Keratinocyte (primary cell): ENCODE measurements around the gene NLGN2. TPM values are rescaled to one million over a fixed set of nuclear protein-coding genes. Genes with fewer than 3 reads are reported as not detected.

Source experiments
- DNase-seq: peaks from one replicate; pipeline ENCODE4 v3.0.0-alpha.2; 2011; ENCODE audit warnings: low read depth, missing footprints, low spot score
- FAIRE-seq: peaks from 2 replicates; lab custom pipeline; 2011; peaks lifted over from hg19 to GRCh38; lab: Jason Lieb, UNC
- H2AFZ ChIP-seq: 2 replicates; pipeline ENCODE4 v1.6.0; 2012; ENCODE audit warnings: low read length, control low read depth, inconsistent platforms; ENCODE audit not compliant: control insufficient read depth
- H3K27ac ChIP-seq: 2 replicates; pipeline ENCODE4 v1.5.1; 2011; ENCODE audit warnings: low read length; ENCODE audit not compliant: control insufficient read depth, insufficient read depth
- H3K27me3 ChIP-seq: 3 replicates; pipeline ENCODE4 v1.6.0; 2011; ENCODE audit warnings: low read length; ENCODE audit not compliant: control insufficient read depth, insufficient read depth; ENCODE audit errors: extremely low read depth
- H3K36me3 ChIP-seq, 2 experiments: 2 replicates in 1 of 2; 3 replicates in 1 of 2; pipeline ENCODE4 v1.5.1; 2011; ENCODE audit warnings: low read length in 2 of 2, mild to moderate bottlenecking in 1 of 2; ENCODE audit not compliant: control insufficient read depth in 2 of 2, insufficient read depth in 2 of 2; ENCODE audit errors: extremely low read depth in 1 of 2
- H3K4me1 ChIP-seq: 3 replicates; pipeline ENCODE4 v1.5.1; 2011; ENCODE audit warnings: low read length; ENCODE audit not compliant: control insufficient read depth, insufficient read depth; ENCODE audit errors: extremely low read depth
- H3K4me2 ChIP-seq: 3 replicates; pipeline ENCODE4 v1.6.0; 2011; ENCODE audit warnings: low read depth, low read length; ENCODE audit not compliant: control insufficient read depth, insufficient read depth; ENCODE audit errors: extremely low read depth
- H3K4me3 ChIP-seq, 3 experiments: fragments of 200-600 bp in 1 of 3; sonication (generic) in 1 of 3; 2 replicates in 2 of 3; 3 replicates in 1 of 3; pipeline ENCODE4 v1.5.1; 2011 to 2016; ENCODE audit warnings: low read length in 3 of 3, mild to moderate bottlenecking in 3 of 3, control low read depth in 2 of 3, inconsistent platforms in 1 of 3, low read depth in 1 of 3, mixed read lengths in 1 of 3, mixed run types in 1 of 3, moderate library complexity in 1 of 3; ENCODE audit not compliant: control insufficient read depth in 2 of 3, insufficient read depth in 2 of 3; ENCODE audit errors: extremely low read depth in 1 of 3
- H3K79me2 ChIP-seq: 2 replicates; pipeline ENCODE4 v1.6.0; 2012; ENCODE audit warnings: low read length; ENCODE audit not compliant: control insufficient read depth, insufficient read depth
- H3K9ac ChIP-seq: 3 replicates; pipeline ENCODE4 v1.6.0; 2011; ENCODE audit warnings: low read length; ENCODE audit not compliant: control insufficient read depth, insufficient read depth; ENCODE audit errors: extremely low read depth
- H3K9me1 ChIP-seq: 3 replicates; pipeline ENCODE4 v1.6.0; 2011; ENCODE audit warnings: low read length; ENCODE audit not compliant: control insufficient read depth, insufficient read depth; ENCODE audit errors: extremely low read depth
- H3K9me3 ChIP-seq: 2 replicates; pipeline ENCODE4 v1.5.1; 2012; ENCODE audit warnings: low read depth, low read length; ENCODE audit not compliant: control insufficient read depth
- H4K20me1 ChIP-seq: 3 replicates; pipeline ENCODE4 v1.6.0; 2011; ENCODE audit warnings: low read length; ENCODE audit not compliant: control insufficient read depth, insufficient read depth; ENCODE audit errors: extremely low read depth
- EZH2 ChIP-seq: IDR thresholded peaks from one replicate; pipeline ENCODE4 v1.6.1; 2012; ENCODE audit warnings: inconsistent platforms, mild to moderate bottlenecking, low read length, moderate library complexity
- dilution Hi-C: fragments of 300-500 bp; cut with MboI; formaldehyde crosslinking; loops from one replicate; pipeline ENCODE4 v1.7.0; 2020; ENCODE audit warnings: low sequenced_read_pairs; ENCODE audit not compliant: extremely low pct_ligation_motif_present
- polyA plus RNA-seq, 5 experiments: library from polyadenylated mRNA; depleted of rRNA in 3 of 5; stranded (reverse) in 3 of 5; stranded (forward) in 1 of 5; unstranded in 1 of 5; fragments of >200 nt; gene quantifications; 1 replicate in 1 of 5; 2 replicates in 3 of 5; 3 replicates in 1 of 5; pipeline versions ENCODE4 v1.2.1 to v1.2.3, GENCODE V29; 2011 to 2012; ENCODE audit warnings: missing spikeins in 2 of 5, low read depth in 1 of 5, low replicate concordance in 1 of 5
- TF ChIP-seq, protein P1 (sequence below), 3 experiments: IDR thresholded peaks in 1 of 3; conservative IDR thresholded peaks in 1 of 3; optimal IDR thresholded peaks in 1 of 3; 2 replicates in 2 of 3; 3 replicates in 1 of 3; pipeline versions ENCODE3 to v1.5.1; 2011; ENCODE audit warnings: low read length in 3 of 3, mild to moderate bottlenecking in 3 of 3, moderate library complexity in 2 of 3, control low read depth in 1 of 3, inconsistent platforms in 1 of 3; ENCODE audit not compliant: insufficient read depth in 2 of 3; ENCODE audit errors: extremely low read depth in 1 of 3

NLGN2 gene
- polyA plus RNA-seq, 1 donor (not counting 4 experiments of a cell fraction or from before 2014, with no cell fraction given): 2.5 TPM

DNA sequence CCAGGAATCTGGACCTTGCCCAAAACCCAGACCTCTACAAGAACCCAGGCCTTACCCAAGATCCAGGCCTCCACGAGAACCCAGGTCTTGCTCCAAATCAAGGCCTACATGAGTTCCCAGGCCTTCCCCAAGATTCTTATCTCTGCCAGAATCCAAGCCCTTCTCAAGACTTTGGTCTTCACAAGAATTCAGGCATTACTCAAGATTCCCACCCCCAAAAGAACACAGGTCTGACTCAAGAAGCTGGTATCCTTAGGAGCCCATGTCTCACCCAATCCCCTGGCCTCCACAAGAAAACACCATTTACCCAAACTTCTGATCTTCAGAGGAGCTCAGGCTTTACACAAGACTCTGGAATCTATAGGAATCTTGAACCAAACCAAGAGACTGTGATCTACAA, 23.6 kb downstream of the NLGN2 start:
- no peak overlapping the region for H3K4me2 ChIP-seq
- H3K27me3 ChIP-seq: no peaks in the 10 kb centered on the region
- H2AFZ ChIP-seq: no peak overlapping the region
- no peak overlapping the region for H3K27ac ChIP-seq
- FAIRE-seq (no peak), DNase-seq (no peak)
- H3K4me3 ChIP-seq: no peak overlapping the region
- no peaks in the 10 kb centered on the region for H3K9me3 ChIP-seq
- H3K9ac ChIP-seq: no peak overlapping the region
- peaks cover 8% of the 10 kb centered on the region for H3K4me1 ChIP-seq
- no peaks in the 10 kb centered on the region for H4K20me1 ChIP-seq
- TF ChIP-seq, protein P1, sequence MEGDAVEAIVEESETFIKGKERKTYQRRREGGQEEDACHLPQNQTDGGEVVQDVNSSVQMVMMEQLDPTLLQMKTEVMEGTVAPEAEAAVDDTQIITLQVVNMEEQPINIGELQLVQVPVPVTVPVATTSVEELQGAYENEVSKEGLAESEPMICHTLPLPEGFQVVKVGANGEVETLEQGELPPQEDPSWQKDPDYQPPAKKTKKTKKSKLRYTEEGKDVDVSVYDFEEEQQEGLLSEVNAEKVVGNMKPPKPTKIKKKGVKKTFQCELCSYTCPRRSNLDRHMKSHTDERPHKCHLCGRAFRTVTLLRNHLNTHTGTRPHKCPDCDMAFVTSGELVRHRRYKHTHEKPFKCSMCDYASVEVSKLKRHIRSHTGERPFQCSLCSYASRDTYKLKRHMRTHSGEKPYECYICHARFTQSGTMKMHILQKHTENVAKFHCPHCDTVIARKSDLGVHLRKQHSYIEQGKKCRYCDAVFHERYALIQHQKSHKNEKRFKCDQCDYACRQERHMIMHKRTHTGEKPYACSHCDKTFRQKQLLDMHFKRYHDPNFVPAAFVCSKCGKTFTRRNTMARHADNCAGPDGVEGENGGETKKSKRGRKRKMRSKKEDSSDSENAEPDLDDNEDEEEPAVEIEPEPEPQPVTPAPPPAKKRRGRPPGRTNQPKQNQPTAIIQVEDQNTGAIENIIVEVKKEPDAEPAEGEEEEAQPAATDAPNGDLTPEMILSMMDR (optimal IDR thresholded peaks at IDR 0.05 in 1 of 3, IDR thresholded peaks at IDR 0.05 in 1 of 3, conservative IDR thresholded peaks at IDR 0.05 in 1 of 3; ENCODE audit: extremely low read depth in 1 of 3, insufficient read depth in 2 of 3, low read length in 3 of 3): no peak
- TF ChIP-seq EZH2: no peak
- peaks cover 1% of the 10 kb centered on the region for H3K79me2 ChIP-seq
- no peaks in the 10 kb centered on the region for H3K36me3 ChIP-seq
- H3K9me1 ChIP-seq: no peaks in the 10 kb centered on the region
- dilution Hi-C loops: no loop called here

DNA sequence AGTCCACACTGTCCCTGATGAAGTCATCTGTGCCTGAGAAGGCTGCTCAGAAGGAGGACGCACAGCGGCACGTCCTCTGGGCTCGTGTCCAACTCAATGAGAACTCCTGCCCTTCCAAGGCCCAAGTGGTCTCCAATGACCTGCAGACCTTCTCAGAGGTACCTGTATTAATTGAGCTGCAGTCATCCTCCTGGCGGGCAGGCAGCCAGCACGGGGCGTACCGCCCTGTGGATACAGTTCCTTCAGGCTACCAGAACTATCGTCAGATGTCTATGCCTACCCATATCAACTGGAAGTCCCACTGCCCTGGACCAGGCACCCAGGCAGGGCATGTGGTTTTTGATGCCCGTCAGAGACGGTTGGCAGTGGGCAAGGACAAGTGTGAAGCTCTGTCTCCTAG, 24.7 kb downstream of the NLGN2 start:
- Histone ChIP-seq H3K9me3 (no peaks in the 10 kb centered on the region), H2AFZ (no peak overlapping the region), H3K79me2 (peaks cover 6% of the 10 kb centered on the region), H3K4me1 (peaks cover 13% of the 10 kb centered on the region), H3K4me2 (no peak overlapping the region), H3K4me3 (no peak overlapping the region), H3K27ac (no peak overlapping the region), H3K27me3 (no peaks in the 10 kb centered on the region), H4K20me1 (no peaks in the 10 kb centered on the region), H3K9ac (no peak overlapping the region), H3K9me1 (no peaks in the 10 kb centered on the region), H3K36me3 (no peaks in the 10 kb centered on the region)
- DNase-seq (no peak), FAIRE-seq (no peak)
- no peak for TF ChIP-seq EZH2
- TF ChIP-seq, protein P1 (optimal IDR thresholded peaks at IDR 0.05 in 1 of 3, IDR thresholded peaks at IDR 0.05 in 1 of 3, conservative IDR thresholded peaks at IDR 0.05 in 1 of 3; ENCODE audit: extremely low read depth in 1 of 3, insufficient read depth in 2 of 3, low read length in 3 of 3): no peak
- dilution Hi-C loops: no loop called here
